Suppressor macrophage treated with lipopolysaccharide for 1 hour (primary cell): ENCODE measurements around the gene WFDC11.
A peak's percentile ranks its signal among the peaks of the same experiment; 100 is the strongest.
"Not testable (repeated sequence)": the region's sequence is repeated elsewhere in the genome, so short reads cannot be mapped to it uniquely, and the experiment has no call there.

ENCODE experiments used
- DNase-seq, 3 donors: peaks; one replicate each; pipeline ENCODE4 v3.0.0-alpha.2; 2020 to 2022

Gene WFDC11

GRCh38 chr20:45670139-45670538 lies at the start of gene WFDC11:
Gene WFDC11 (minus strand): TSS chr20:45670239. CDS start chr20:45650600, 19,639 bp downstream.
- DNase-seq: no peak

- DNase-seq: not testable (repeated sequence)
Observed at GRCh38 chr20:45716141-45716688, 46.2 kb upstream of the WFDC11 start.

- DNase-seq: no peak
Observed at GRCh38 chr20:45704969-45705637, 35.1 kb upstream of the WFDC11 start, which contains the start of gene WFDC10B. Gene WFDC10B (minus strand): TSS chr20:45705019. CDS start chr20:45685992, 19,027 bp downstream.

- no peak for DNase-seq
Observed at GRCh38 chr20:45701873-45702272, 31.8 kb upstream of the WFDC11 start, which contains the start of gene WFDC13. Gene WFDC13 (plus strand): TSS chr20:45702038. CDS start chr20:45702124, 86 bp downstream.

- no peak for DNase-seq
Observed at GRCh38 chr20:45701104-45701503, 31.1 kb upstream of the WFDC11 start.

- DNase-seq: no peak
Observed at GRCh38 chr20:45695496-45695895, 25.5 kb upstream of the WFDC11 start.

GRCh38 chr20:45693346-45693745 lies 23.3 kb upstream of the WFDC11 start:
- DNase-seq: not testable (repeated sequence)

- DNase-seq: peak in 2 of 3 donors; percentile 8 to 12
Observed at GRCh38 chr20:45685896-45686295, 15.9 kb upstream of the WFDC11 start.

- DNase-seq: no peak
Observed at GRCh38 chr20:45679650-45680049, 9.6 kb upstream of the WFDC11 start.

- no peak for DNase-seq
Observed at GRCh38 chr20:45672765-45673164, 2.7 kb upstream of the WFDC11 start.

GRCh38 chr20:45657038-45657437 lies 13.0 kb downstream of the WFDC11 start:
- not testable (repeated sequence) for DNase-seq

- not testable (repeated sequence) for DNase-seq
Observed at GRCh38 chr20:45651726-45652125, 18.3 kb downstream of the WFDC11 start.

GRCh38 chr20:45649312-45649863 lies 20.7 kb downstream of the WFDC11 start:
- no peak for DNase-seq

GRCh38 chr20:45647441-45648050 lies 22.5 kb downstream of the WFDC11 start:
- DNase-seq: no peak

- no peak for DNase-seq
Observed at GRCh38 chr20:45646875-45647274, 23.2 kb downstream of the WFDC11 start.

- DNase-seq: not testable (repeated sequence)
Observed at GRCh38 chr20:45645869-45646268, 24.2 kb downstream of the WFDC11 start.

- DNase-seq: not testable (repeated sequence)
Observed at GRCh38 chr20:45641076-45641475, 29.0 kb downstream of the WFDC11 start.

- DNase-seq: no peak
Observed at GRCh38 chr20:45639687-45640086, 30.4 kb downstream of the WFDC11 start.

- no peak for DNase-seq
Observed at GRCh38 chr20:45636513-45636912, 33.5 kb downstream of the WFDC11 start.

- no peak for DNase-seq
Observed at GRCh38 chr20:45631184-45631583, 38.9 kb downstream of the WFDC11 start, which contains the start of gene WFDC9. Gene WFDC9 (minus strand): TSS chr20:45631284. CDS start chr20:45610181, 21,103 bp downstream.

GRCh38 chr20:45630371-45630770 lies 39.7 kb downstream of the WFDC11 start:
- no peak for DNase-seq

GRCh38 chr20:45629496-45630100 lies 40.4 kb downstream of the WFDC11 start, which contains the start of gene WFDC10A:
Gene WFDC10A (plus strand): TSS chr20:45629739. CDS start chr20:45629814, 75 bp downstream.
- peak; percentile 81 to 83 (median 82) for DNase-seq

GRCh38 chr20:45626540-45626939 lies 43.5 kb downstream of the WFDC11 start:
- peak in 1 of 3 donors; percentile 7 for DNase-seq
